Activated CD4-positive, alpha-beta T cell treated with anti-CD3 and anti-CD28 coated beads, Interleukin-10, Interleukin-2, amounts not matched to agents 100 ng/mL and 50 ng/mL, durations not matched to agents 16 hours and 8 hours (primary cell): Measurements from ENCODE around the gene CAMKMT.

Source experiments
- DNase-seq: peaks from one replicate; pipeline ENCODE4 v3.0.0-alpha.2; 2020

Gene CAMKMT

GRCh38 chr2:44778671-44779476 is 417.1 kb downstream of the CAMKMT start:
- DNase-seq, result no peak

GRCh38 chr2:44779793-44780192 is 418.0 kb downstream of the CAMKMT start:
- no peak for DNase-seq

GRCh38 chr2:44780406-44780805 is 418.7 kb downstream of the CAMKMT start:
- DNase-seq, result no peak

- no peak for DNase-seq
Measured at GRCh38 chr2:44785433-44785832, 423.7 kb downstream of the CAMKMT start.

GRCh38 chr2:44786045-44786816 is 424.5 kb downstream of the CAMKMT start:
- DNase-seq, result no peak

GRCh38 chr2:44786817-44787214 is 425.1 kb downstream of the CAMKMT start:
- no peak for DNase-seq

GRCh38 chr2:44787663-44788062 is 425.9 kb downstream of the CAMKMT start:
- DNase-seq, result no peak

- DNase-seq, result no peak
Measured at GRCh38 chr2:44789446-44789845, 427.7 kb downstream of the CAMKMT start.

GRCh38 chr2:44789971-44790721 is 428.4 kb downstream of the CAMKMT start:
- no peak for DNase-seq

GRCh38 chr2:44793322-44793870 is 431.6 kb downstream of the CAMKMT start:
- no peak for DNase-seq

- no peak for DNase-seq
Measured at GRCh38 chr2:44796771-44797170, 435.0 kb downstream of the CAMKMT start.

GRCh38 chr2:44798139-44798659 is 436.5 kb downstream of the CAMKMT start:
- no peak for DNase-seq

GRCh38 chr2:44799105-44799504 is 437.4 kb downstream of the CAMKMT start:
- no peak for DNase-seq

GRCh38 chr2:44799754-44800153 is 438.0 kb downstream of the CAMKMT start:
- no peak for DNase-seq

- no peak for DNase-seq
Measured at GRCh38 chr2:44801289-44801840, 439.6 kb downstream of the CAMKMT start.

- no peak for DNase-seq
Measured at GRCh38 chr2:44801841-44802776, 440.4 kb downstream of the CAMKMT start.

- DNase-seq, result no peak
Measured at GRCh38 chr2:44802777-44803424, 441.2 kb downstream of the CAMKMT start.

- no peak for DNase-seq
Measured at GRCh38 chr2:44804406-44805265, 442.9 kb downstream of the CAMKMT start.

GRCh38 chr2:44805401-44806235 is 443.9 kb downstream of the CAMKMT start:
- DNase-seq, result no peak
